Hematopoietic multipotent progenitor cell (in vitro differentiated cells): ENCODE results near the gene C1orf141. TPM values are rescaled to one million over a fixed set of nuclear protein-coding genes. Genes with fewer than 3 reads are reported as not detected.
"Not testable (repeated sequence)": the region's sequence is repeated elsewhere in the genome, so short reads cannot be mapped to it uniquely, and the experiment has no call there.

ENCODE experiments used
- DNase-seq, 3 donors: peaks; one replicate each; pipeline ENCODE4 v3.0.0-alpha.2; 2011 to 2015; ENCODE audit warnings: low read depth in 2 of 3, low spot score in 2 of 3
- total RNA-seq: library from RNA; depleted of rRNA; stranded (reverse); fragments of >200 nt; gene quantifications from one replicate; pipeline ENCODE4 v1.2.3, GENCODE V29; 2012

Gene C1orf141
- not detected for total RNA-seq

DNA sequence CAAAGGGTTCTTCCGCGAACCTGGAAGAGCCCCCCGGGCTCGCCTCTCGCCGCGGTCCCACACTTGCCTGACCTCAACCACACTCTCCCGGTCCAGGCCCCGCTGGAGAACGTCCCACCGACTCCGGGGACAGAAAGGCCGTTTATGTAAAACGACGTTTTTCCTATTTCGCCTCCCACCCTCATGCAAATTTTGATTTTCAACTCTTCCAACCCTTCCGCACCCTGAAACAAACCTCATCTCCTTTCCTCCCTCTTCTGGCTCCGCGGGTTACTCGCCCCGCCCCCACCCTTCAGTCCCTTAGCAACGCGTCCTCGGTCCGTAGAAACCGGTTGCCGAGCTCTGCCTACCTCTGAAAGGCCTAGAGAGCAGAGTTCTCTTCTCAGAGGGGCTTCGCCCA, at the start of gene C1orf141:
Gene C1orf141, minus strand, starts transcription at position 276 of the 400 bp plus-strand sequence. CDS start 7,730 bp downstream, outside the sequence.
- peak in 2 of 3 donors; percentile 40 to 64 for DNase-seq

DNA sequence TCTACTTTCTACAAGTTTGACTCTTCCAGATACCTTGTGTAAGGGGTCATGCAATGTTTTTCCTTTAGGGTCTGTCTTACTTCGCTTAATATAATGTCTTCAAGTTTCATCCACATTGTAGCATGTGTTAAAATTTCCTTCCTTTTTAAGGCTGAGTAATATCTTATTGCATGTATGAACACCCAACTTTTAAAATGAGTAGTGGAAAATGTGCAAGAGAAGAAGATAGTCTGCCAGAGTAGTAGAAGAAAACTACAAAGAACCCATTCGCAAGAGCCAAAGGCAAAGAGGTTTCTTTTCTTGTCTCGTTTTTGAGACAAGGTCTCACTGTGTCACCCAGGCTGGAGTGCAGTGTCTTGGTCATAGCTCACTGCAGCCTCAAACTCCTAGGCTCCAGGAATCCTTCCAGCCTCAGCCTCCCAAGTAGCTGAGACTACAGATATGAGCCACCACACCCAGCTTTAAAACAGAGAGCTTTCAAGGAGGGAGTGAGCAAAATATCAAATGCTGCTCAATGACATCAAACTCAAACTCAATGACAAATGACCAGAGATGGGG, 40.8 kb upstream of the C1orf141 start:
- DNase-seq: no peak

DNA sequence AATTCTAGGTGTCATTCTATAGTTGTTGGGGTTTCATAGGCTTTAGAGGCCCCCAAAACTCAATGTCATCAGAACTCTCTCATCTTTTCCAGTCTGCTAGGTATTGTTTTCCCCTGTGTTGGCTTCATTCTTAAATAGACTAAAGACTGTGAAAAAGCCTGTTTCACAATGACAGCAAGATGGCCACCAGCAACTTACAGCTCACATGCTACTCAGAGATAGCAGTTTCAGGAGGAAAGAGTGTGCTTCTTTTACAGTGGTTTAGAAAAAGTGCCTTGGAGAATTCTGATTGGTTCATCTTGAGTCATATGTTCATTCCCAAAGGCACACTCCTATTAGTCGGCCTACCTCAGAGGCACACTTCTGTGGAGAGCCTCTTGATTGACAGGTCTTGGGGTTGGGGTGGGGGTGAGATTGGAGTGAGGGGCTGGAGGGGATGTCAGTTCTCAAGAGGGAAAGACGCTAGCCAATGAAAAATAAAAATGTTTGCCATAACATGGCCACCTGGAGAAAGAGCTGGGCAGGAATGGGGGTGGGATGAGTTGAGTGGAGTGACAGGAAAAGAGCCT, 40.0 kb upstream of the C1orf141 start:
- DNase-seq: no peak

DNA sequence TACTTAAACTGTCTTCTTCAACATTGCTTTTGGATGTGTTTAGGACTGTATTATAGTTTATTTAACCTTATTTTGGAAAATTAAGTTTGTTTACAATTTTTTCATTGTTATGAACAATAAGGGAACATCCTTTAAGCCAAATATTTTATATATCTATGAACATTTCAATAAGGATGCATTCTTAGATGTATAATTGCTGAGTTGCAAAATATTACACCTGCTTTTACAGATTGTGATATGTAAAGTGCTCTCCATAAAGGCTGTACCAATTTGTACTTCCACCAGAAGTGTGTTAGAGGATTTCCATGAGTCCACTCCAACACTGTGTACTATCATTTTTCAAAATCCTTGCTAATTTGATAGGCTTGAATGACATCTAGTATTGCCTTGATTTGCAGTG, 39.2 kb upstream of the C1orf141 start:
- no peak for DNase-seq

DNA sequence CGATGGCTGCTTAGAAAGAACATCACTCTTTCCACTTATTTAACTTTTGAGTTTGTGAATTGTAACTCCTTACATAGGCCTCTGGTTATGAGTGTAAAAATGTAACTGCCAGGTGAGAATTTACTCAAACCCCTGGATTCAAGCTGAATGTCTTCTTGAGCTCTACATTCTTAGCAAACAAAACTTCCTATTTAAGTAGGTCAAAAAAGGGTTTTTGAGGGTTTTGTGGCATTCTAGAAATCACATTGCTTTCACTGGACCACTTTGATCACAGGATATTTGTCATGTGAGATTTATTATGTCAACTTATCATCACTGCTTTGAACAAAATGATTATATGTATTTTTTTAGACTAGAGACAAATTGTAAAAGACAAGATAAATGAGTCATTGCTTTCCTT, 37.2 kb upstream of the C1orf141 start:
- DNase-seq: no peak

DNA sequence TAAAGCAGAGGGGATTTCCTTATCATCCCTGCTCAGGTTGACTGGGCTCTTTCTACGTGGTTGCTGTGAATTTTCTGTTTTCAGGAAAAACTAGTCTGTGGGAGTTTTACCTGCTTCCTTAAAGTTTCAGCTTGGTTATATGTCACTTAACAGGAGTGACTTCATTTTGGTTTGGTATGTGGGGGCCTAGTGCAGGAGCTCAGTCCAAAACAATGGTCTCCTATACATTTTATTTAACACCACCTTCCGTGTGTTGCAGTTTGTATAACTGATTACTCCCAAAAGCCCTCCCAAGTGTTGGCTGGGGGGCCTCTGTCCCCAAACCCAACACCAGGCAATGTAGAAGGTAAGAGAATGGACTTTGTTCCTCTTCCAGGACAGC, 36.8 kb upstream of the C1orf141 start:
- no peak for DNase-seq

DNA sequence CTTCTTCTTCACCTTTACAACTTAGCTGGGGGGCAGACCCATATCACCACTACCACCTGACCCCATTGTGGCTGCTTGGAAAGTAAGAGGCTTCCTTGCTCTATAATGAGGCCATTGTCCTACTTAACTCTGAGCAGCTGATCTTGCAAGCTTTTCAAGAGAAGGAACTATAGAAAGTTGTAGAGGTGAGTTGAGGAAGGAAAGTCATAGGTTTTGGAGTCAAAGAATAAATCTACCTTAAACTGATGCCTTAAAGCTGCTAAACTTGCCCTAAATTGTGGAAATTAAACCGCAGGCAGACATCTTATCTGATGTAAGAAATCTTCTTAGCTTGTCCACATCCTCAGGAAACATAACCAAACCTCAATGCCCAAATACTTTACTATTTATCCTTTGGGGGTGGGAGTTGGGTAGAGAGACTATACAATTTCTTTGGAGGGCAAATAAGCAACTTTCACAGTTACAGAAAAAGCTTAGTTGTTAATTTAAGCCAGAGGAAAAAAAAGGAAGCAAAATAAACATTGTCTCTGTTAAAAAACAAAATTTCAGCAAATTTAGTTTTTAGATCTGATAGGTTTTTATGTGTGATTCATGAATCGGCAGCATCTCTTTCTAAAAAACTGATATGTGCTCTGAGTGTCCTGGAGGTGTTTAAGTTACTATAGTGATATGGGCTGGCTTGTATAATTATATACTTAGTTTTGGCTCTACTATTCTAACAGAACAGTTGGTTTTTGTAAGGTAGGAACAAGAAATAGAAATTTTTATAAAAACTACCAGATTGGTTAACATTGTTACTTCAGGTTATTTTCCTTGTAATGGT, 36.2 kb upstream of the C1orf141 start:
- peak in 2 of 3 donors; percentile 25 to 59 for DNase-seq

DNA sequence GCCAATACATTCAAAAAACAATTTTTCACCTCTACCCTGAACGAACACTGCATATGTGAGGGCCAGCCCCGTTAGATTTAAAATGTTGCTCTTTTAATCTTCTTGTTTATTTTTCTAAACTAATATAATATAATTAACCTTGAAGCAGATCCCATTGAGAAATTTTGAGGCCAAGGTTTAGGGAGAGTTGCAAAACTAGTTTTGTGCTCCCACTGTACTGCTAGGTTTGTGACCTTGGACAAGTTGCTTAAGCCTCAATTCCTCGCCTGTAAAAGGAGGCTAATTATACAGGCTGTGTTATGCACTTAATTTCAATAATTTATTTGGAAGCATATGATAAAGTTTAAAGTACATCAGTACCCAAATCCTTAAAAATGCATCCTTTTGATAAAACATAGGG, 35.2 kb upstream of the C1orf141 start:
- no peak for DNase-seq

DNA sequence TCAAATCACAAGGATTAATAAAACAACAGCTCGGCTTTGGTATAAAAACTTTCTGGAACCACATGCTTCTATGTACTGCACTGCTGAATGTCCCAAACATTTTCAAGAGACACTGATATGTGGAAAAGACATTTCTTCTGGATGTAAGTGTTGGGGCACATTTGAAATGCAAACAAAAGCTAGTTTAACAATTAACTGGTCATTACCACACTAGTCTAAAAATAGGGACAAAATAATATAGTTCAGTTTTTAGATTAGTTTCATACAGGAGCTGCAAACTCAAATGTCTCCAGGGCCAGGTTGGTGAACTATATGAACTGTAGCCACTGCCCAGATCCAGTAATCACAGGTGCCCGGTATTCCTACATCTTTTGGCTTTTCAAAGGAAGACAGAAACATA, 34.7 kb upstream of the C1orf141 start:
- no peak for DNase-seq

DNA sequence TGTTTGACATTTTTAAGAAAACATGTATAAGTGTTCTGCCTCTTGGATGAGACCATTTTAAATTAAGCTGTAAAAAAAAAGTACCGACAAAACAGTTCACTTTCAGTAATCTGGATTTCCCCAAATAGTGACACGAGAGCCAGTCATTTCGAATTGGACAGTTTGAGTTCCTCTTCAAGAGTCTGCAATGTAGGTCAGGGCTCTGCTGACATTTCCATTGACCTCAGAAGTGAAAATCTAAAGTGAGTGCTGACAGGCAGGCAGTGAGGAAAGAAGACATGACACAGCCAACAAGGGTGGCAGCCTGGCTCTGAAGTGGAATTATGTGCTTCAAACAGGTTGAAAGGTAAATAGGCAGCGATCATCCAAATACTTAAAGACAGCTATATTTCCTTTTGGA, 31.4 kb upstream of the C1orf141 start, which contains the start of gene IL23R:
Gene IL23R, plus strand, starts transcription at position 259 of the 400 bp plus-strand sequence. CDS start 1,667 bp downstream, outside the sequence.
- DNase-seq: no peak

DNA sequence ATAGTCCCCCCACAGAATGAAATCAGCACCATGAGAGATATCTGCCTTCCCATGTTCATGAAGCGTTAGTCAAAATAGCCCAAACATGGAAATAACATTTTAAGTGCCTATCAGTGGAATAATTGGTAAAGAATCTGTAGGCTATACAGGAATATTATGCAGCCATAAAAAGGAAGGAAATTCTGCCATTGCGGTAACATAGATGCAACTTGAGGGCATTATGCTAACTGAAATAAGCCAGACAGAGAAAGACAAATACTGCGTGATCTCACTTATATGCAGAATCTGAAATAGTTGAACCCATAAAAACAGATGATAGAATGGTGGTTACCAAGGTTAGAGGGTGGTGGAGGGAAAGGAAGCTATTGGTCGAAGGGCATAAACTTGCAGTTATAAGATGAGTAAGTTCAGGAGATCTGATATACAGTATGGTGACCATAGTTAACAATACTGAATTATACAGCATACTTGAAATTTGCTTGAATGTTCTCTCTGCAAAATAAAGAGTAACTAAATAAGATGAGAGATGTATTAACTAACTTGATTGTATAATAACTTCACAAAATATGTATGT, 30.8 kb upstream of the C1orf141 start:
- DNase-seq: no peak

DNA sequence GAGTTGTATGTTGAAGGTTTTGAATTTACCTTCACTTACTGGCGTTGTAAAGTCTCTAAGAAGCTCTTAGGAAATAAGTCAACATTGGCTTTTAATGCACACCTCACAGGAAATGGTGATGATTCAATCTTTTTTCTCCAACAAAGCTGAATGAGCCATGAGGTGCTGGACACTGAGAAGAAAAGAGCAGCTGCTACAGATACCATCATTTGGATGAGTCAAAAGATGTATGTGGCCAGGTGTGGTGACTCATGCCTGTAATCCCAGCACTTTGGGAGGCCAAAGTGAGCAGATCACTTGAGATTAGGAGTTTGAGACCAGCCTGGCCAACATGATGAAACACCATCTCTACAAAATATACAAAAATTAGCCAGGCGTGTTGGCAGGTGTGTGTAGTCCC, 28.2 kb upstream of the C1orf141 start:
- peak in 1 of 3 donors; percentile 13 for DNase-seq

DNA sequence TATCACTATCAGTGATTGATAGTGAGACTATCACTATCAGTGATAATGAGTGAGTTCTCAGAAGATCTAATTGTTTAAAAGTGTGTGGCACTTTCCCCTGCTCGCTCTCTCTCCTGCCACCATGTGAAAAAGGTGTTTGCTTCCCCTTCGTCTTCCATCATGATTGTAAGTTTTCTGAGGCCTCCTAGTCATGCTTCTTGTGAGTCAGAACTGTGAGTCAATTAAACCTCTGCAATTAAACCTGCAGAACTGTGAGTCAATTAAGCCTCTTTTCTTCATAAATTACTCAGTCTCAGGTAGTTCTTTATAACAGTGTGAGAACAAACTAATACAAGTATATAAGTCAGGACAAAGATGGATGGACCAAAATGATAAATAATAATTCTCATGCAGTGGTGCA, 24.5 kb upstream of the C1orf141 start:
- DNase-seq: no peak

DNA sequence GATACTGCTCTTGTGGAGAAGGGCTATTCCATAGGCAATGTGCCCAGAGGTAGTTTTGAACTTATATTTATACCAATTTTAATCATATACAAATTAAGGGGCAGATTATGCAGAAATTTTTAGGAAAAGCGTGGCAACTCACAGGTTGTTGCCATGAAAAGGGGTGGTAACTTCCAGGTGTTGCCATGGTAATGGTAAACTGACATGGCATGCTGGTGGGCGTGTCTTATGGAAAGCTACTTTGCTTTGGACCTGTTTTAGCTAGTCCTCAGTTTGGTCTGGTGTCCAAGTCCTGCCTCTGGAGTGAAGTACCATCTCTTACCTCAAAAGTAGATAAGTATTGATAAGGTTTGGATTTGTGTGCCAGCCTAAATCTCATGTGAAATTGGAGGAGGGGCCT, 23.6 kb upstream of the C1orf141 start:
- no peak for DNase-seq

DNA sequence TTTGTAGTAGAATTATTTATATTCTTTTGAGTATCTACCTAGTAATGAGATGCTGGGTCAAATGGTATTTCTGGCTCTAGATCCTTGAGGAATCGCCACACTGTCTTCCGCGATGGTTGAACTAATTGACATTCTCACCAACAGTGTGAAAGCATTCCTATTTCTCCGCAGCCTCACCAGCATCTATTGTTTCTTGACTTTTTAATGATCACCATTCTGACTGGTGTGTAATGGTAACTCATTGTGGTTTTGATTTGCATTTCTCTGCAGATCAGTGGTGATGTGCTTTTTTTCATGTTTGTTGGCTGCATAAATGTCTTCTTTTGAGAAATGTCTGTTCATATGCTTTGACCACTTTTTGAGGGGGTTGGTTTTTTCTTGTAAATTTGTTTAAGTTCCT, 16.2 kb upstream of the C1orf141 start:
- DNase-seq: no peak

DNA sequence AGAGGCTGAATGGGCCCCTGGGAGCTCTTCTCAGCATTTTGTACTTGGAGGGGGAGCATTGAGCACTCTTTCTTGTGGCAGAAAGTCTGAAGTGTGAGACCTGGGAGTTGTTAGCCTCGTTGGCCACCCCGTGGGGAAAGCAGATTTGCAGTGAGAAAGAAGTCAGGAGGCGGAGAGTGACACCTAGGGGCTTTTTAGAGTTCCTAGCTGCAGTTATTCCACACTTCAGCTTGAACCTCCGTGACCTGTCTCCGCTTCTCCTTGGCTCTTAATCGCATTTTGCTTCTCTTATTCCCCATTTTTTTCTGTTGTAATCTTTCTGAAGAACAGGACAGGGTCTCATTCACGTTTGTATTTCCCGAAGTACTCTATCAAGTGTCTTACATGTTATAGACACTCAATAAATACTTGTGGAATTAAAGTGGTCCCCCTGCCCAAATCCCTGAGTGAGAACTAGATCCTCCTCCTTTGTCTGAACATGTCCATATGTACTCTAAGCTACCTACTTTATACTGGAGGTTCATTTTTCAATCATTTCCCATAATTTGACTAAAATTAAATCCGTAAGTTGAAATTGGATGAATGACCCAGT, 14.5 kb upstream of the C1orf141 start:
- peak; percentile 16 to 89 (median 76) for DNase-seq

DNA sequence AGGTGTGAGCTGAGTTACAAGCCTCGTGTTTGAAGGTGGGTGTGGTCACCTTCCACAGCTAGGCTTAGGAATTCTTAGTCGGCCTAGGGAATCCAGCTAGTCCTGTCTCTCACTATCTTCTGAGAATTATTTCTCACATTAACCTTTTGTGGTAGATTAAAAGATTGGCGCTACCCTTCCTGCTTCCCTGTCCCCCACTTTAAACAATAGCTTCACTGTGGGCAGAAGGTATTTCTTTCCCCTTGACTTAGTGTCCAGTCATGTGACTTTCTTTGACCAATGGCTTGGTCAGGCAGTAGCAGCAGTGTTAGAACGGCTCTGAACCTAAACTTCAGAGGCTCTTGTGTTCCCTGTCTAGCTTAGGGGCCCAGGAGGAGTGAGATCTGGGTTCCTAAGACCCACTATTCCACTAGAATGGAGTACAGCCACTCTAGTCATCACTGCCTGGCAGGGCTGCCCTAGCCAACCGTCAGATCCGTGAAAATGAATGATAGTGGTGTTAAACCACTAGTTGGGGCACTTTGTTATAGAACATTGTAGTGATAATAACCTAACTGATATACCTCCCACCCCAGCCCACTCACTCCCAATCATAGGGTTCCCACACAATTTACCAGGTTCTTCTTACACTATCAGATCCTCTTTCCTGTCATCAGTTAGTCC, 13.9 kb upstream of the C1orf141 start:
- no peak for DNase-seq

DNA sequence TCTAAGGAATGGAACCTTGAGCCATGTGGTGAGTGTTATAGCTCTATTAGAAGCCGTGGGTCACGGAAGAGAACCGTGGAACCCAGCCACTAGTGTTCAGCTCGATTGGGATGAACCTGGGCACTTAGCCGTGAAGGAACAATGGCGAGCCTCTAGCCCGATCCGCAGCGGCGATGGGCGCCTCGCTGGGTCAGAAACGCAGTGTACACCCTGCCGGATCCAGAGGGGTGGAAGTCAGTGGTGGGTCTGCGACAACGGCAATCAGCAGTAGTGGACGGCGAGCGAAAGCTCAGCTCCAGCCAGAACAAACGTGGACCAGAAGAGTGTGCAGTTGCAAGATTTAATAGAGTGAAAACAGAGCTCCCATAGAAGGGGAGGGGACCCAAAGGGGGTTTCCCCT, 13.2 kb upstream of the C1orf141 start:
- DNase-seq: not testable (repeated sequence)

DNA sequence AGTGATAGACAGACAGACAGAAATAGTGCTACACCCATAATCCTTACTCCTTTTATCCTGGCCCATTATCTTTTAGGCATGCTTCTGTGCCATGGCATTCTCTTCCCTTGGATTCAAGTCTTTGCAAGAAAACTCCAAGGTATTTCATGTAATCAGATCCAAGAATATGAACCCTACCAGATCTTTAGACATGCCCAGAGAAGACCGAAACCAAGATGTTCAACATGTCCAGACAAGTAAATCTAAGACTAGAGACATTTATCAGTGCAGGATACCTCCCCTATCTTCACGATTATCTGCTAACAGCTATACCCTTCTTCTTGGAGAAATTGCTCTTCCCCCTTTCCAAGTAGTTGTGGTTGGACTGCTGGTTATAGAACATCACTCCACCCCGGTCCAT, 11.8 kb upstream of the C1orf141 start:
- DNase-seq: no peak

DNA sequence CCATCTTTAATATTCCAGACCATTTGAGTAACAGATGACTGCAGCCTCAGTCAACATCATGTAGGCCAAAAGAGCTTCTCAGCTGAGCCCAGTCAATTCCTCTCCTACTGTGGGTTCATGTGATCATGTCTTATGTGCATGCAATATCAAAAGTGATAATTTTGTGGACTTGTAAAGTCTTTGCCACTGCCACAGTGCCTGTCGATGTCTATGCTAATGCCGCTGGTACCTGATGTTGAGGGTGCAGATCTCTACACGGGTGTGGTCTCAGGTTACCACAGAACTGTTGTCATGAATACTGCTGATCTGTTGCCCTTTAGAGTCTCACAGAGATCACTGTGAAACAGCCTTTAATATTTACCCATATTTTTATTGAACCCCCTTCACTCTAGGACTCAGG, 11.3 kb upstream of the C1orf141 start:
- DNase-seq: no peak

DNA sequence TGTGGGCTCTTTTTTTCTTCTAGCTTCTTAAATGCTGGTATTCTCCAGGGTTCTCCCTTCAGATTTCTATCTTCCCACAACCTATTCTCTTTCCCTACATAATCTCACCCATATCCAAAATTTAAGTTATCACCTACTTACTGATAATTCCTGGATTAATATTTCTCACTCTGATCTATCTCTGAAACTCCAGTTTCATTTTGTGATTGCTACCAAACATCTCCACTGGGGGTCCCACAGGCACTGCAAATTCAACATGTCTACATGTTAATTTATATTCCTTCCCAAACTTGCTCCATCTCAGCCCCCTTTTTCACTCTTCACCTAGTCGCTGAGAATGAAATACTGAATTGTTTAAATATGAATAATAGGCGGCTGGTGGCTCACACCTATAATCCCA, 9.9 kb upstream of the C1orf141 start:
- peak in 1 of 3 donors; percentile 42 for DNase-seq
